Transverse colon (tissue), 4 donors: ENCODE data around the gene NUTM2E. TPM values are rescaled to one million over a fixed set of nuclear protein-coding genes. Genes with fewer than 3 reads are reported as not detected.
"Not testable (repeated sequence)": the region's sequence is repeated elsewhere in the genome, so short reads cannot be mapped to it uniquely, and the experiment has no call there.

Source experiments
- DNase-seq: peaks from one replicate; pipeline ENCODE4 v3.0.0-alpha.2; 2019
- H3K27ac ChIP-seq, 4 donors: fragments of 200-600 bp; sonication (generic); 2 replicates each; pipeline ENCODE4 v1.5.1; 2016 to 2018; ENCODE audit warnings: inconsistent platforms in 4 of 4
- H3K27me3 ChIP-seq: fragments of 200-600 bp; sonication (generic); 2 replicates; pipeline ENCODE4 v1.5.1; 2017; ENCODE audit warnings: inconsistent platforms
- H3K36me3 ChIP-seq, 4 donors: fragments of 200-600 bp; sonication (generic); 2 replicates each; pipeline ENCODE4 v1.5.1; 2017 to 2019; ENCODE audit warnings: inconsistent platforms in 4 of 4
- H3K4me1 ChIP-seq, 4 donors: fragments of 200-600 bp; sonication (generic); 2 replicates each; pipeline ENCODE4 v1.5.1; 2017 to 2020; ENCODE audit warnings: inconsistent platforms in 4 of 4
- H3K4me3 ChIP-seq, 4 donors: fragments of 200-600 bp; sonication (generic); 1 replicate in 1 of 4; 2 replicates in 3 of 4; pipeline versions ENCODE4 v1.5.1 to v1.6.1; 2017 to 2019; ENCODE audit warnings: inconsistent platforms in 4 of 4
- H3K9me3 ChIP-seq, 2 donors: fragments of 200-600 bp; sonication (generic); 2 replicates each; pipeline ENCODE4 v1.5.1; 2017 to 2019; ENCODE audit warnings: inconsistent platforms in 2 of 2
- WGBS, 2 donors: methylation state at CpG; one replicate each; pipeline ENCODE4 v1.1.5; 2018; ENCODE audit warnings: low coverage in 1 of 2; 5-methylcytosine and 5-hydroxymethylcytosine counted together
- in situ Hi-C, 4 donors: fragments of 200-750 bp; cut with MboI; loops; one replicate each; pipeline versions ENCODE4 v1.15.0 to v1.15.1; 2017; ENCODE audit warnings: low sequenced_read_pairs in 3 of 4, low pct_ligation_motif_present in 1 of 4, low pct_unique_long_range_greater_than_20kb in 1 of 4
- intact Hi-C: fragments of 100-400 bp; cut with DNase I; formaldehyde crosslinking; loops from one replicate; pipeline ENCODE4 v1.15.1; 2023; ENCODE audit warnings: low total_unique reads
- total RNA-seq, 4 donors: library from RNA; depleted of rRNA; stranded (reverse); fragments of >200 nt; gene quantifications; one replicate each; pipeline ENCODE4 v1.1.0, GENCODE V29; 2016
- TF ChIP-seq, protein P1 (sequence below), 5 experiments: fragments of 200-600 bp in 3 of 5; fragments of 450-650 bp in 2 of 5; sonication (generic) in 3 of 5; IDR thresholded peaks; 1 replicate in 2 of 5; 2 replicates in 3 of 5; pipeline ENCODE4 v1.5.1; 2016 to 2017; ENCODE audit warnings: antibody characterized with exemption in 5 of 5, inconsistent platforms in 3 of 5, mild to moderate bottlenecking in 2 of 5, moderate library complexity in 1 of 5

The NUTM2E gene
- total RNA-seq, 4 donors from 2014 or later = 0.27 TPM; not detected in 3

DNA sequence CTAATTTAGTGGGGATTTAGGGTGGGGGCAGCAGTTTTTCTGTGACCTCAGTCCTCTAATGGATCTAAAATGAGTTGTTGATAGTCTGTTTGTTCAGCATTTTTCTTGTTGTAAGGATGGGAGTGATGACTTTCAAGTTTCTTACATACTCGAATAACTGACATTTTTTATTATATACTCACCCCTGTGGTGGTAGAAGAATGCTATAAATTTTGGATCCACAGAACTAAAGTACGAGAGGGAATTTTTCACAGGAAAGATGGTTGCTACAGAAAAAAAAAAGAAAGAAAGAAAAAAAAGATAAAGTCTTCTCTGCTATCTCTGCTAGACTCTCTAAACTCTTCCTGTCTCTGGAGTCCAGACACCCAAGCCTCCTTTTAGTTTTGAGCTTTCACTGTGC lies 20.7 kb upstream of the NUTM2E start:
- H3K4me1 ChIP-seq, H3K36me3 ChIP-seq, DNase-seq, H3K4me3 ChIP-seq, in situ Hi-C loops, intact Hi-C loops, H3K27me3 ChIP-seq, H3K9me3 ChIP-seq, H3K27ac ChIP-seq: not testable (repeated sequence)
- 73 to 92% methylated on average over 2 of the region's 2 CpGs for WGBS, 2 donors

GRCh38 chr10:79811895-79812294 lies 14.6 kb upstream of the NUTM2E start:
- H3K4me3 ChIP-seq, intact Hi-C loops, H3K27ac ChIP-seq, H3K4me1 ChIP-seq, H3K9me3 ChIP-seq, H3K27me3 ChIP-seq, in situ Hi-C loops, H3K36me3 ChIP-seq, DNase-seq: not testable (repeated sequence)

DNA sequence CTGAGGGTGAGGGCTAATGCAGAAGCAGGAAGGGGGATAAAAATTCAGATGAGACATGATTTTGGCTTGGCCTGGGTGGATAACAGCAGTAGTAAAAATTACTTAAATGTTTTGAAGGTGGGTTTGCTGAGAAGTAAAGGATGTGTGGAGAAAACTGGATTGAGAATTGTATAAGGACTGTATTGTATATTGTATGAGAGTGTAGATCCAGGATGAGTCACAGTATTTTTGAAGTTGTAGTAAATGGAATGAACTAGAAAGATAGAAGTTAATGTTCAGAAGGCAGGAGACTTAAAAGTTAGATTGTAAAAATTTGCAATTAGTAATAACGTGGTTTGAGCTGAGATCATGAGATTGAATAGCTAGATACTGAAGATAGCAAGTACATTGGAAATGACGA lies 10.2 kb upstream of the NUTM2E start:
- DNase-seq, H3K27ac ChIP-seq, H3K4me1 ChIP-seq, H3K27me3 ChIP-seq, H3K36me3 ChIP-seq, H3K9me3 ChIP-seq, intact Hi-C loops, H3K4me3 ChIP-seq, in situ Hi-C loops: not testable (repeated sequence)
- no CpG with 5 or more reads among the region's 2 CpGs for WGBS, 2 donors

DNA sequence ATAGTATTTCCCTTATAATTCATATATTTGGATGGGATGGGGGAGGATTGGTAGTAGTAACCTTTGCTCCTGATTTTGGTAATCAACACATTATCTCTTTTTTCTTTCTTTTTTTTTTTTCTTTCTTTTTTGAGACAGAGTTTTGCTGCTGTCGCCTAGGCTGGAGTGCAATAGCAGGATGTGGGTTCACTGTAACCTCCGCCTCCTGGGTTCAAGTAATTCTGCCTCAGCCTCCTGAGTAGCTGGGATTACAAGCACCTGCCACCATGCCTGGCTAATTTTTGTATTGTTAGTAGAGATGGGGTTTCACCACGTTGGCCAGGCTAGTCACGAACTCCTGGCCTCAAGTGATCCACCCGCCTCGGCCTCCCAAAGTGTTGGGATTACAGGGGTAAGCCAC lies 3.2 kb upstream of the NUTM2E start:
- H3K4me1 ChIP-seq, in situ Hi-C loops, DNase-seq, H3K27ac ChIP-seq, H3K36me3 ChIP-seq, H3K9me3 ChIP-seq, intact Hi-C loops, H3K4me3 ChIP-seq, H3K27me3 ChIP-seq: not testable (repeated sequence)
- WGBS, 2 donors = 74 to 88% methylated on average over 4 to 6 of the region's 6 CpGs

GRCh38 chr10:79825587-79826011 lies 940 bp upstream of the NUTM2E start:
- H3K4me1 ChIP-seq = peaks cover 6 to 12% (median 10%) of the 10 kb centered on the region in 4 donors
- peak overlapping the region; percentile 84 to 92 (median 91) for H3K27ac ChIP-seq
- DNase-seq, intact Hi-C loops, H3K27me3 ChIP-seq, in situ Hi-C loops, H3K36me3 ChIP-seq, H3K9me3 ChIP-seq: not testable (repeated sequence)
- TF ChIP-seq, protein P1, sequence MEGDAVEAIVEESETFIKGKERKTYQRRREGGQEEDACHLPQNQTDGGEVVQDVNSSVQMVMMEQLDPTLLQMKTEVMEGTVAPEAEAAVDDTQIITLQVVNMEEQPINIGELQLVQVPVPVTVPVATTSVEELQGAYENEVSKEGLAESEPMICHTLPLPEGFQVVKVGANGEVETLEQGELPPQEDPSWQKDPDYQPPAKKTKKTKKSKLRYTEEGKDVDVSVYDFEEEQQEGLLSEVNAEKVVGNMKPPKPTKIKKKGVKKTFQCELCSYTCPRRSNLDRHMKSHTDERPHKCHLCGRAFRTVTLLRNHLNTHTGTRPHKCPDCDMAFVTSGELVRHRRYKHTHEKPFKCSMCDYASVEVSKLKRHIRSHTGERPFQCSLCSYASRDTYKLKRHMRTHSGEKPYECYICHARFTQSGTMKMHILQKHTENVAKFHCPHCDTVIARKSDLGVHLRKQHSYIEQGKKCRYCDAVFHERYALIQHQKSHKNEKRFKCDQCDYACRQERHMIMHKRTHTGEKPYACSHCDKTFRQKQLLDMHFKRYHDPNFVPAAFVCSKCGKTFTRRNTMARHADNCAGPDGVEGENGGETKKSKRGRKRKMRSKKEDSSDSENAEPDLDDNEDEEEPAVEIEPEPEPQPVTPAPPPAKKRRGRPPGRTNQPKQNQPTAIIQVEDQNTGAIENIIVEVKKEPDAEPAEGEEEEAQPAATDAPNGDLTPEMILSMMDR (IDR thresholded peaks at IDR 0.05) = peak in 1 of 5 experiments; percentile 24
- 0% methylated on average over 9 of the region's 38 CpGs; no CpG with 5 or more reads in 1 of the 2 donors for WGBS, 2 donors
- H3K4me3 ChIP-seq = peak overlapping the region in 3 of 4 donors; percentile 47 to 69 (median 48)

- H3K9me3 ChIP-seq, in situ Hi-C loops, H3K36me3 ChIP-seq, intact Hi-C loops, H3K27me3 ChIP-seq, DNase-seq: not testable (repeated sequence)
- H3K4me1 ChIP-seq = peaks cover 6 to 12% (median 10%) of the 10 kb centered on the region in 4 donors
- H3K27ac ChIP-seq = peak overlapping the region; percentile 84 to 92 (median 91)
- 0% methylated on average over 5 of the region's 44 CpGs; no CpG with 5 or more reads in 1 of the 2 donors for WGBS, 2 donors
- peak overlapping the region; percentile 47 to 69 (median 50) for H3K4me3 ChIP-seq
These were observed 426 bp upstream of the NUTM2E start for GRCh38 chr10:79826131-79826495.

- H3K36me3 ChIP-seq, H3K4me1 ChIP-seq, H3K27ac ChIP-seq, H3K27me3 ChIP-seq, intact Hi-C loops, in situ Hi-C loops, H3K4me3 ChIP-seq, H3K9me3 ChIP-seq, DNase-seq: not testable (repeated sequence)
- 71 to 92% methylated on average over 2 to 3 of the region's 3 CpGs for WGBS, 2 donors
These were observed 7.3 kb downstream of the NUTM2E start for GRCh38 chr10:79833833-79834232.

GRCh38 chr10:79835891-79836290 lies 9.4 kb downstream of the NUTM2E start:
- DNase-seq, in situ Hi-C loops, intact Hi-C loops, H3K4me3 ChIP-seq, H3K36me3 ChIP-seq, H3K4me1 ChIP-seq, H3K9me3 ChIP-seq, H3K27ac ChIP-seq, H3K27me3 ChIP-seq: not testable (repeated sequence)
- 100% methylated on average over 1 of the region's 2 CpGs for WGBS, 2 donors

- WGBS, 2 donors = 78 to 81% methylated on average over 1 of the region's 1 CpG
- H3K4me3 ChIP-seq, in situ Hi-C loops, intact Hi-C loops, H3K27ac ChIP-seq, H3K36me3 ChIP-seq, H3K27me3 ChIP-seq, H3K4me1 ChIP-seq, DNase-seq, H3K9me3 ChIP-seq: not testable (repeated sequence)
These were observed 10.4 kb downstream of the NUTM2E start for GRCh38 chr10:79836891-79837290.

- DNase-seq, H3K9me3 ChIP-seq, H3K4me3 ChIP-seq, H3K4me1 ChIP-seq, H3K27ac ChIP-seq, H3K27me3 ChIP-seq, intact Hi-C loops, in situ Hi-C loops, H3K36me3 ChIP-seq: not testable (repeated sequence)
- 84% methylated on average over 6 of the region's 16 CpGs; no CpG with 5 or more reads in 1 of the 2 donors for WGBS, 2 donors
These were observed 11.9 kb downstream of the NUTM2E start for GRCh38 chr10:79838441-79838840.
